Thoracic aorta (tissue), 2 donors: Measurements from ENCODE around the gene HPX. TPM values are rescaled to one million over a fixed set of nuclear protein-coding genes. Genes with fewer than 3 reads are reported as not detected.

Experiments
- ATAC-seq: fragments of 150-250 bp; one replicate; pipeline ENCODE4 v1.8.0; 2017; ENCODE audit warnings: low read depth; ENCODE audit not compliant: insufficient number of reproducible peaks, low FRiP score
- DNase-seq: peaks from one replicate; pipeline ENCODE4 v3.0.0-alpha.2; 2020; ENCODE audit warnings: low spot score
- H3K27ac ChIP-seq, 2 donors: fragments of 200-600 bp; sonication (generic); 1 replicate in 1 of 2; 2 replicates in 1 of 2; pipeline ENCODE4 v1.5.1; 2016; ENCODE audit warnings: mild to moderate bottlenecking in 2 of 2, moderate library complexity in 2 of 2
- H3K27me3 ChIP-seq: fragments of 200-600 bp; sonication (generic); replicated peaks from 2 replicates; pipeline ENCODE4 v1.6.0; 2016; ENCODE audit warnings: mild to moderate bottlenecking; ENCODE audit not compliant: insufficient read depth
- H3K36me3 ChIP-seq: fragments of 200-600 bp; sonication (generic); one replicate; pipeline ENCODE4 v1.5.1; 2016
- H3K4me1 ChIP-seq, 2 donors: fragments of 200-600 bp; sonication (generic); 1 replicate in 1 of 2; 2 replicates in 1 of 2; pipeline versions ENCODE4 v1.5.1 to v1.6.0; 2016; ENCODE audit warnings: low read depth in 2 of 2, mild to moderate bottlenecking in 1 of 2; ENCODE audit not compliant: control insufficient read depth in 1 of 2
- H3K4me3 ChIP-seq: fragments of 200-600 bp; sonication (generic); 2 replicates; pipeline ENCODE4 v1.5.1; 2016; ENCODE audit warnings: mild to moderate bottlenecking
- H3K9me3 ChIP-seq: fragments of 200-600 bp; sonication (generic); 2 replicates; pipeline ENCODE4 v1.5.1; 2016
- CTCF ChIP-seq: fragments of 200-600 bp; sonication (generic); IDR thresholded peaks from one replicate; pipeline ENCODE4 v1.5.1; 2019; ENCODE audit warnings: antibody characterized with exemption
- total RNA-seq, 2 donors: library from RNA; depleted of rRNA; stranded (reverse); fragments of >200 nt; gene quantifications; one replicate each; pipeline versions ENCODE4 v1.1.0 to v1.2.3, GENCODE V29; 2016

HPX gene
- total RNA-seq, 2 donors from 2014 or later = 0.54 to 2.9 TPM

GRCh38 chr11:6453152-6453551 is 12.4 kb upstream of the HPX start:
- H3K36me3 ChIP-seq = peaks cover 72% of the 10 kb centered on the region
- DNase-seq = no peak
- peak overlapping the region in 1 of 2 donors; percentile 60 for H3K27ac ChIP-seq
- peaks cover 3 to 17% of the 10 kb centered on the region in 2 donors for H3K4me1 ChIP-seq
- ATAC-seq = no peak
- no peak for TF ChIP-seq CTCF
- H3K27me3 ChIP-seq = no peaks in the 10 kb centered on the region
- H3K9me3 ChIP-seq = no peaks in the 10 kb centered on the region
- no peak overlapping the region for H3K4me3 ChIP-seq

- Histone ChIP-seq H3K27ac (peak overlapping the region; percentile 60 to 63), H3K27me3 (no peaks in the 10 kb centered on the region), H3K36me3 (peaks cover 69% of the 10 kb centered on the region), H3K4me1 (peaks cover 3 to 17% of the 10 kb centered on the region in 2 donors), H3K9me3 (no peaks in the 10 kb centered on the region), H3K4me3 (no peak overlapping the region)
- DNase-seq (no peak), ATAC-seq (no peak)
- no peak for TF ChIP-seq CTCF
Measured at GRCh38 chr11:6452219-6452618, 11.4 kb upstream of the HPX start.

- H3K9me3 ChIP-seq = no peaks in the 10 kb centered on the region
- DNase-seq = no peak
- no peak for TF ChIP-seq CTCF
- peaks cover 3 to 17% of the 10 kb centered on the region in 2 donors for H3K4me1 ChIP-seq
- no peaks in the 10 kb centered on the region for H3K27me3 ChIP-seq
- H3K4me3 ChIP-seq = no peak overlapping the region
- no peak for ATAC-seq
- H3K27ac ChIP-seq = no peak overlapping the region
- peaks cover 38% of the 10 kb centered on the region for H3K36me3 ChIP-seq
Measured at GRCh38 chr11:6448574-6448973, 7.8 kb upstream of the HPX start.

- Histone ChIP-seq H3K36me3 (peaks cover 9% of the 10 kb centered on the region), H3K27me3 (no peaks in the 10 kb centered on the region), H3K4me1 (peaks cover 4 to 19% of the 10 kb centered on the region in 2 donors), H3K9me3 (no peaks in the 10 kb centered on the region), H3K4me3 (no peak overlapping the region), H3K27ac (peak overlapping the region; percentile 51 to 55)
- peak; percentile 31 for ATAC-seq
- TF ChIP-seq CTCF = peak; percentile 61
- no peak for DNase-seq
Measured at GRCh38 chr11:6443269-6444003, 2.6 kb upstream of the HPX start.

GRCh38 chr11:6442441-6442840 is 1.7 kb upstream of the HPX start:
- Histone ChIP-seq H3K4me3 (no peak overlapping the region), H3K9me3 (no peaks in the 10 kb centered on the region), H3K4me1 (peaks cover 4 to 19% of the 10 kb centered on the region in 2 donors), H3K27me3 (no peaks in the 10 kb centered on the region), H3K27ac (peak overlapping the region; percentile 51 to 55), H3K36me3 (no peaks in the 10 kb centered on the region)
- no peak for ATAC-seq
- TF ChIP-seq CTCF = no peak
- DNase-seq = no peak
